Stimulated activated CD8-positive, alpha-beta memory T cell treated with anti-CD3 and anti-CD28 coated beads, Interleukin-7, amount 100 ng/mL, for 48 hours (primary cell): ENCODE measurements around the gene SESN1.
A peak's percentile ranks its signal among the peaks of the same experiment; 100 is the strongest.
"Not testable (repeated sequence)": the region's sequence is repeated elsewhere in the genome, so short reads cannot be mapped to it uniquely, and the experiment has no call there.

Experiments
- DNase-seq, 2 donors: peaks; one replicate each; pipeline ENCODE4 v3.0.0-alpha.2; 2020; ENCODE audit warnings: low read depth in 1 of 2; ENCODE audit errors: extremely low read depth in 1 of 2

Gene SESN1

GRCh38 chr6:109095036-109095834 lies 589 bp upstream of the SESN1 start, which contains the start of gene CEP57L1:
Gene CEP57L1, plus strand, starts transcription at chr6:109095507. Its CDS starts 49,715 bp downstream, at chr6:109145222.
- DNase-seq, result peak; percentile 90 to 93

- DNase-seq, result no peak
Observed at GRCh38 chr6:109093732-109094415, 772 bp downstream of the SESN1 start.

- DNase-seq, result no peak
Observed at GRCh38 chr6:109092074-109092473, 2.6 kb downstream of the SESN1 start.

- no peak for DNase-seq
Observed at GRCh38 chr6:109091314-109092024, 3.2 kb downstream of the SESN1 start.

- DNase-seq, result no peak
Observed at GRCh38 chr6:109088995-109089394, 5.7 kb downstream of the SESN1 start.

- no peak for DNase-seq
Observed at GRCh38 chr6:109087661-109088264, 6.9 kb downstream of the SESN1 start.

- not testable (repeated sequence) for DNase-seq
Observed at GRCh38 chr6:109084146-109084545, 10.5 kb downstream of the SESN1 start.

- no peak for DNase-seq
Observed at GRCh38 chr6:109083657-109084056, 11.0 kb downstream of the SESN1 start.

GRCh38 chr6:109082188-109082577 lies 12.5 kb downstream of the SESN1 start:
- DNase-seq, result no peak

GRCh38 chr6:109081516-109082187 lies 13.0 kb downstream of the SESN1 start:
- DNase-seq, result no peak

GRCh38 chr6:109081026-109081425 lies 13.6 kb downstream of the SESN1 start:
- no peak for DNase-seq

GRCh38 chr6:109079981-109080380 lies 14.7 kb downstream of the SESN1 start:
- DNase-seq, result no peak

- no peak for DNase-seq
Observed at GRCh38 chr6:109076377-109076776, 18.3 kb downstream of the SESN1 start.

GRCh38 chr6:109075934-109076333 lies 18.7 kb downstream of the SESN1 start:
- no peak for DNase-seq

GRCh38 chr6:109074133-109074415 lies 20.6 kb downstream of the SESN1 start:
- no peak for DNase-seq

- no peak for DNase-seq
Observed at GRCh38 chr6:109073344-109074132, 21.1 kb downstream of the SESN1 start.

- DNase-seq, result no peak
Observed at GRCh38 chr6:109071125-109071917, 23.3 kb downstream of the SESN1 start.

GRCh38 chr6:109069746-109070145 lies 24.9 kb downstream of the SESN1 start:
- no peak for DNase-seq

- DNase-seq, result no peak
Observed at GRCh38 chr6:109062767-109063352, 31.8 kb downstream of the SESN1 start.
